SK-N-SH (cell line): ENCODE results near the gene CENPU.

Experiments used
- EP300 ChIP-seq, 2 experiments: IDR thresholded peaks; 2 replicates each; pipeline versions ENCODE4 v1.4.0 to v1.6.1; 2012; ENCODE audit warnings: borderline replicate concordance in 1 of 2, low read depth in 1 of 2, low read length in 1 of 2
- EZH2phosphoT487 ChIP-seq: fragments of 200-600 bp; sonication (generic); IDR thresholded peaks from 2 replicates; pipeline ENCODE4 v1.6.1; 2017; ENCODE audit warnings: low read depth, mixed run types, mild to moderate bottlenecking, antibody characterized with exemption, moderate library complexity, borderline replicate concordance
- GABPA ChIP-seq: IDR thresholded peaks from 2 replicates; pipeline ENCODE4 v1.4.0; 2012; ENCODE audit warnings: low read depth, mild to moderate bottlenecking
- POLR2AphosphoS5 ChIP-seq: IDR thresholded peaks from 2 replicates; pipeline ENCODE4 v1.6.1; 2012; ENCODE audit warnings: low read depth, low read length
- RAD21 ChIP-seq: IDR thresholded peaks from 2 replicates; pipeline ENCODE4 v1.6.1; 2012; ENCODE audit warnings: mild to moderate bottlenecking, low read length
- RCOR1 ChIP-seq: fragments of 150-350 bp; IDR thresholded peaks from 2 replicates; pipeline ENCODE4 v1.6.1; 2017; ENCODE audit warnings: antibody characterized with exemption, low read length
- TEAD4 ChIP-seq: IDR thresholded peaks from 2 replicates; pipeline ENCODE4 v1.4.0; 2012; ENCODE audit warnings: mild to moderate bottlenecking, borderline replicate concordance; ENCODE audit not compliant: insufficient read depth
- TF ChIP-seq, protein P1 (sequence below): fragments of 200-600 bp; sonication (generic); IDR thresholded peaks from 2 replicates; pipeline ENCODE4 v1.6.1; 2017; ENCODE audit warnings: antibody characterized with exemption, mild to moderate bottlenecking, moderate library complexity
- TF ChIP-seq, protein P2 (sequence below): IDR thresholded peaks from 2 replicates; pipeline ENCODE4 v1.4.0; 2012; ENCODE audit warnings: low read depth
- TF ChIP-seq, protein P3 (sequence below): fragments of 150-350 bp; IDR thresholded peaks from 2 replicates; pipeline ENCODE4 v1.6.1; 2016; ENCODE audit warnings: mild to moderate bottlenecking, low read depth, low read length
- TF ChIP-seq, protein P4 (sequence below): IDR thresholded peaks from 2 replicates; pipeline ENCODE4 v1.4.0; 2012; ENCODE audit warnings: low read depth, borderline replicate concordance
- TF ChIP-seq, protein P5 (sequence below): IDR thresholded peaks from 2 replicates; pipeline ENCODE4; 2012
- TF ChIP-seq, protein P6 (sequence below): fragments of 150-350 bp; IDR thresholded peaks from 2 replicates; pipeline ENCODE4 v1.6.1; 2017; ENCODE audit warnings: antibody characterized with exemption, low read length, low read depth, borderline replicate concordance
- TF ChIP-seq, protein P7 (sequence below): IDR thresholded peaks from 2 replicates; pipeline ENCODE4 v1.6.1; 2012; ENCODE audit warnings: mild to moderate bottlenecking, low read depth, low read length, moderate library complexity

DNA sequence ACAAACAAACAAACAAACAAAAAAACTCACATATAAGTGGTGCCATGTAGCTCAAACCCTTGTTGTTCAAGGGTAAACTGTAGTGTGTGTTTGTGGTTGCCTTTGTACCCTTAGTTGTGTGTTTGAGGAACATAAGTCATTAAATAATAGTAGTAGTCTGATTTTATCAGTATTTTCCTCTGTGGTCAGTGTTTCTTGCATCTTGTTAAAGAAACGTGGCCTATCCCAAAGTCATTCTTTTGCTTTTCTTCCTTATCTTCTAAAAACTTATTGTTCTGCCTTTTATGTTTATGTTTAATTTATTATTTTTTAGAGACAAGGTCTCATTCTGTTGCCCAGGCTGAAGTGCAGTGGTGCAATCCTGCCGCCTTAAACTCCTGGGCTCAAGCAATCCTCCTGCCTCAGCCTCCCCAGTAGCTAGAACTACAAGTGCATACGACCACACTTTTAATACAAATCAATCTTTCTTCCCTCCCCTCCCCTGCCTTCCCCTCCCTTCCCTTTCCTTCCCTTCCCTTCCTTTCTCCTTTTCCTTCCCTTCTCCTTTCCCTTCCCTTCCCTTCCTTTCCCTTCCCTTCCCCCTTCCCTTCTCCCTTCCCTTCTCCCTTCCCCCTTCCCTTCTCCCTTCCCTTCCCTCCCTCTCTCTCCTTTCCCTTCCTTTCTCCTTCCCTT, 57.9 kb downstream of the CENPU start:
- TF ChIP-seq EP300 (IDR thresholded peaks at IDR 0.05; ENCODE audit: borderline replicate concordance in 1 of 2, low read depth in 1 of 2, low read length in 1 of 2) (no peak), RCOR1 (no peak), EZH2phosphoT487 (no peak), POLR2AphosphoS5 (no peak), TEAD4 (no peak), RAD21 (no peak), GABPA (no peak)
- TF ChIP-seq, protein P1, sequence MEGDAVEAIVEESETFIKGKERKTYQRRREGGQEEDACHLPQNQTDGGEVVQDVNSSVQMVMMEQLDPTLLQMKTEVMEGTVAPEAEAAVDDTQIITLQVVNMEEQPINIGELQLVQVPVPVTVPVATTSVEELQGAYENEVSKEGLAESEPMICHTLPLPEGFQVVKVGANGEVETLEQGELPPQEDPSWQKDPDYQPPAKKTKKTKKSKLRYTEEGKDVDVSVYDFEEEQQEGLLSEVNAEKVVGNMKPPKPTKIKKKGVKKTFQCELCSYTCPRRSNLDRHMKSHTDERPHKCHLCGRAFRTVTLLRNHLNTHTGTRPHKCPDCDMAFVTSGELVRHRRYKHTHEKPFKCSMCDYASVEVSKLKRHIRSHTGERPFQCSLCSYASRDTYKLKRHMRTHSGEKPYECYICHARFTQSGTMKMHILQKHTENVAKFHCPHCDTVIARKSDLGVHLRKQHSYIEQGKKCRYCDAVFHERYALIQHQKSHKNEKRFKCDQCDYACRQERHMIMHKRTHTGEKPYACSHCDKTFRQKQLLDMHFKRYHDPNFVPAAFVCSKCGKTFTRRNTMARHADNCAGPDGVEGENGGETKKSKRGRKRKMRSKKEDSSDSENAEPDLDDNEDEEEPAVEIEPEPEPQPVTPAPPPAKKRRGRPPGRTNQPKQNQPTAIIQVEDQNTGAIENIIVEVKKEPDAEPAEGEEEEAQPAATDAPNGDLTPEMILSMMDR = no peak
- TF ChIP-seq, protein P2, sequence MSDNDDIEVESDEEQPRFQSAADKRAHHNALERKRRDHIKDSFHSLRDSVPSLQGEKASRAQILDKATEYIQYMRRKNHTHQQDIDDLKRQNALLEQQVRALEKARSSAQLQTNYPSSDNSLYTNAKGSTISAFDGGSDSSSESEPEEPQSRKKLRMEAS = no peak
- TF ChIP-seq, protein P3, sequence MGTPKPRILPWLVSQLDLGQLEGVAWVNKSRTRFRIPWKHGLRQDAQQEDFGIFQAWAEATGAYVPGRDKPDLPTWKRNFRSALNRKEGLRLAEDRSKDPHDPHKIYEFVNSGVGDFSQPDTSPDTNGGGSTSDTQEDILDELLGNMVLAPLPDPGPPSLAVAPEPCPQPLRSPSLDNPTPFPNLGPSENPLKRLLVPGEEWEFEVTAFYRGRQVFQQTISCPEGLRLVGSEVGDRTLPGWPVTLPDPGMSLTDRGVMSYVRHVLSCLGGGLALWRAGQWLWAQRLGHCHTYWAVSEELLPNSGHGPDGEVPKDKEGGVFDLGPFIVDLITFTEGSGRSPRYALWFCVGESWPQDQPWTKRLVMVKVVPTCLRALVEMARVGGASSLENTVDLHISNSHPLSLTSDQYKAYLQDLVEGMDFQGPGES = no peak
- TF ChIP-seq, protein P4, sequence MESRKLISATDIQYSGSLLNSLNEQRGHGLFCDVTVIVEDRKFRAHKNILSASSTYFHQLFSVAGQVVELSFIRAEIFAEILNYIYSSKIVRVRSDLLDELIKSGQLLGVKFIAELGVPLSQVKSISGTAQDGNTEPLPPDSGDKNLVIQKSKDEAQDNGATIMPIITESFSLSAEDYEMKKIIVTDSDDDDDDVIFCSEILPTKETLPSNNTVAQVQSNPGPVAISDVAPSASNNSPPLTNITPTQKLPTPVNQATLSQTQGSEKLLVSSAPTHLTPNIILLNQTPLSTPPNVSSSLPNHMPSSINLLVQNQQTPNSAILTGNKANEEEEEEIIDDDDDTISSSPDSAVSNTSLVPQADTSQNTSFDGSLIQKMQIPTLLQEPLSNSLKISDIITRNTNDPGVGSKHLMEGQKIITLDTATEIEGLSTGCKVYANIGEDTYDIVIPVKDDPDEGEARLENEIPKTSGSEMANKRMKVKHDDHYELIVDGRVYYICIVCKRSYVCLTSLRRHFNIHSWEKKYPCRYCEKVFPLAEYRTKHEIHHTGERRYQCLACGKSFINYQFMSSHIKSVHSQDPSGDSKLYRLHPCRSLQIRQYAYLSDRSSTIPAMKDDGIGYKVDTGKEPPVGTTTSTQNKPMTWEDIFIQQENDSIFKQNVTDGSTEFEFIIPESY = no peak
- TF ChIP-seq, protein P5, sequence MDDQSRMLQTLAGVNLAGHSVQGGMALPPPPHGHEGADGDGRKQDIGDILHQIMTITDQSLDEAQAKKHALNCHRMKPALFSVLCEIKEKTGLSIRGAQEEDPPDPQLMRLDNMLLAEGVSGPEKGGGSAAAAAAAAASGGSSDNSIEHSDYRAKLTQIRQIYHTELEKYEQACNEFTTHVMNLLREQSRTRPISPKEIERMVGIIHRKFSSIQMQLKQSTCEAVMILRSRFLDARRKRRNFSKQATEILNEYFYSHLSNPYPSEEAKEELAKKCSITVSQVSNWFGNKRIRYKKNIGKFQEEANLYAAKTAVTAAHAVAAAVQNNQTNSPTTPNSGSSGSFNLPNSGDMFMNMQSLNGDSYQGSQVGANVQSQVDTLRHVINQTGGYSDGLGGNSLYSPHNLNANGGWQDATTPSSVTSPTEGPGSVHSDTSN = no peak
- TF ChIP-seq, protein P6, sequence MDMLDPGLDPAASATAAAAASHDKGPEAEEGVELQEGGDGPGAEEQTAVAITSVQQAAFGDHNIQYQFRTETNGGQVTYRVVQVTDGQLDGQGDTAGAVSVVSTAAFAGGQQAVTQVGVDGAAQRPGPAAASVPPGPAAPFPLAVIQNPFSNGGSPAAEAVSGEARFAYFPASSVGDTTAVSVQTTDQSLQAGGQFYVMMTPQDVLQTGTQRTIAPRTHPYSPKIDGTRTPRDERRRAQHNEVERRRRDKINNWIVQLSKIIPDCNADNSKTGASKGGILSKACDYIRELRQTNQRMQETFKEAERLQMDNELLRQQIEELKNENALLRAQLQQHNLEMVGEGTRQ = no peak
- TF ChIP-seq, protein P7, sequence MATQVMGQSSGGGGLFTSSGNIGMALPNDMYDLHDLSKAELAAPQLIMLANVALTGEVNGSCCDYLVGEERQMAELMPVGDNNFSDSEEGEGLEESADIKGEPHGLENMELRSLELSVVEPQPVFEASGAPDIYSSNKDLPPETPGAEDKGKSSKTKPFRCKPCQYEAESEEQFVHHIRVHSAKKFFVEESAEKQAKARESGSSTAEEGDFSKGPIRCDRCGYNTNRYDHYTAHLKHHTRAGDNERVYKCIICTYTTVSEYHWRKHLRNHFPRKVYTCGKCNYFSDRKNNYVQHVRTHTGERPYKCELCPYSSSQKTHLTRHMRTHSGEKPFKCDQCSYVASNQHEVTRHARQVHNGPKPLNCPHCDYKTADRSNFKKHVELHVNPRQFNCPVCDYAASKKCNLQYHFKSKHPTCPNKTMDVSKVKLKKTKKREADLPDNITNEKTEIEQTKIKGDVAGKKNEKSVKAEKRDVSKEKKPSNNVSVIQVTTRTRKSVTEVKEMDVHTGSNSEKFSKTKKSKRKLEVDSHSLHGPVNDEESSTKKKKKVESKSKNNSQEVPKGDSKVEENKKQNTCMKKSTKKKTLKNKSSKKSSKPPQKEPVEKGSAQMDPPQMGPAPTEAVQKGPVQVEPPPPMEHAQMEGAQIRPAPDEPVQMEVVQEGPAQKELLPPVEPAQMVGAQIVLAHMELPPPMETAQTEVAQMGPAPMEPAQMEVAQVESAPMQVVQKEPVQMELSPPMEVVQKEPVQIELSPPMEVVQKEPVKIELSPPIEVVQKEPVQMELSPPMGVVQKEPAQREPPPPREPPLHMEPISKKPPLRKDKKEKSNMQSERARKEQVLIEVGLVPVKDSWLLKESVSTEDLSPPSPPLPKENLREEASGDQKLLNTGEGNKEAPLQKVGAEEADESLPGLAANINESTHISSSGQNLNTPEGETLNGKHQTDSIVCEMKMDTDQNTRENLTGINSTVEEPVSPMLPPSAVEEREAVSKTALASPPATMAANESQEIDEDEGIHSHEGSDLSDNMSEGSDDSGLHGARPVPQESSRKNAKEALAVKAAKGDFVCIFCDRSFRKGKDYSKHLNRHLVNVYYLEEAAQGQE = no peak
